Stimulated activated memory B cell treated with anti-CD40 and anti-IgM and Interleukin-4, amounts not matched to agents 10 μg/mL and 1 μg/mL and 100 μg/mL, for 72 hours (primary cell): ENCODE results near the gene TBC1D23.

ENCODE experiments used
- ATAC-seq: fragments of 150-1000 bp; cut with Tn5 transposase; 2 replicates; pipeline ENCODE4 v1.10.0; 2021
- H3K27ac Mint-ChIP-seq: one replicate; pipeline ENCODE4 v1.8.0; 2022; ENCODE audit warnings: mild to moderate bottlenecking, mixed read lengths
- H3K27me3 Mint-ChIP-seq: one replicate; pipeline ENCODE4 v1.8.0; 2022; ENCODE audit warnings: mixed read lengths
- H3K36me3 Mint-ChIP-seq: one replicate; pipeline ENCODE4 v1.8.0; 2022; ENCODE audit warnings: mixed read lengths
- H3K4me1 Mint-ChIP-seq: one replicate; pipeline ENCODE4 v1.8.0; 2022; ENCODE audit warnings: mixed read lengths
- H3K4me3 Mint-ChIP-seq: one replicate; pipeline ENCODE4 v1.8.0; 2022; ENCODE audit warnings: mild to moderate bottlenecking, moderate library complexity, mixed read lengths
- H3K9me3 Mint-ChIP-seq: one replicate; pipeline ENCODE4 v1.8.0; 2022; ENCODE audit warnings: mixed read lengths

Gene TBC1D23

DNA sequence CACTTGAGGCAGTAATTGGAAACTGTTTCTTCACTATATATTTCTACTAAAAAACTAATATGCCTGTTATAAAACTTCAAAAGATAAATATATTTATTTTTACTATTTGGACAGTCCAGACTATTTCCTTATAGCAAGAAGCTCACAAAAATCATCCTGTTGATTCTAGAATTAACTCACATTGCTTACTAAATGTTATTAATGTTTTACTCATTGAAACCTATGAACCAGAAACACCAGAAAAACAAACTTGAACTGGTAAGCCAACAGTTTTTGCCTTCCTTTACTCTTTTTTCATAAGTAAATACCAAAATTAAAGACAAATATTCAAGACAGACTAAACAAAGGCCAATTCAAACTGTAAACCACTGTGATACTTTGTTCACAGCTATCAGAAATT is 113.7 kb downstream of the TBC1D23 start:
- peaks cover 42% of the 10 kb centered on the region for H3K36me3 Mint-ChIP-seq
- no peak overlapping the region for H3K4me3 Mint-ChIP-seq
- no peak for ATAC-seq
- H3K27ac Mint-ChIP-seq: no peak overlapping the region
- H3K9me3 Mint-ChIP-seq: no peaks in the 10 kb centered on the region
- H3K4me1 Mint-ChIP-seq: no peaks in the 10 kb centered on the region
- no peaks in the 10 kb centered on the region for H3K27me3 Mint-ChIP-seq
